ENCODE results near the gene MRPS5. TPM values are rescaled to one million over a fixed set of nuclear protein-coding genes. Genes with fewer than 3 reads are reported as not detected.

Gene MRPS5
- total and polyA plus RNA-seq, 2 donors (not counting 1 experiment from before 2014, with no cell fraction given): 46.3 to 48.0 TPM

DNA sequence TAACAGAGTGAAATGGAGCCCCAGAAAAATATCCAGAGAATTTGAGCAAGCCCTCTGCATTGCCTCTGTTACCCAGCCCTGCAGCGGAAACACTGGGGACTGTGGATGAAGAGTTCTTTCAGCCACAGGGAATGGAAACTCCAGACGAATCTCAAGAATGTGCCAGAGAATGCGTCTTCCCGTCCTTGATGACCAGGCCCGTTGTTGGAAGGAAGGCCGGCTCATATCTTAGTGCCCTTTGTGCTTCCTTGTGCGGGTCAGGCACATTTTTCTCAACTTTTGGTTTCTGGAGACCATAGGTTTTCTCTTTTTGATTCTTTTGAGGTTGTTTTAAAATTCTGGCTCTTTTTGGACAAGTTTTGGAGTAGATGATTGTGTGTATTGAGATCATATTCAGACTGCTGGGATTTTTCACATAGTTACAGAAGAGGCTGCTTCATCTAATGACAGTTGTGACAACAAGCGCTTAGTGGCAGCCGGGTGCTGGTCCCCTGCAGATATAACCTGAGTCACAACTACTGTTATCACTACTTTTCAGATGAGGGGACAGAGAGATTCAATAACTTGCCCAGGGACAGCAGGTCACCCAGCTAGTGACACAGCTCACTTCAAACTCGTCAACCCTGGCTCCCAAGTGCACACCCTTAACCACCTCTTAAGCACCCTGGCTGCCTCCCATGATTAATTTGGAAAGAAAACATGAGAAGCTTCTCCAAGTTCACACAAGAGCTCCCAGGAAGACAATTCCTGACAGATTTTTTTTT lies 80.4 kb downstream of the MRPS5 start:
- POLR2A ChIA-PET: no interaction called here
- Histone ChIP-seq H4K20me1 (ENCODE audit: control insufficient read depth, insufficient read depth, low read length, poor library complexity, severe bottlenecking) (no peaks in the 10 kb centered on the region), H3K9me3 (ENCODE audit: control extremely low read depth in 1 of 3, control insufficient read depth in 2 of 3, insufficient read depth in 1 of 3, low read length in 2 of 3) (no peaks in the 10 kb centered on the region), H3K79me2 (ENCODE audit: control insufficient read depth, insufficient read depth, low read length) (no peaks in the 10 kb centered on the region), H3K4me3 (ENCODE audit: control extremely low read depth in 1 of 5, extremely low read depth in 1 of 5, insufficient read depth in 1 of 5, low read depth in 2 of 5, low read length in 4 of 5) (no peak overlapping the region), H3K4me1 (ENCODE audit: control insufficient read depth in 2 of 2, insufficient read depth in 2 of 2, low read length in 2 of 2) (no peaks in the 10 kb centered on the region), H2AFZ (ENCODE audit: insufficient read depth, low read depth, low read length, poor library complexity, severe bottlenecking) (no peak overlapping the region), H3K27me3 (replicated peaks in 1 of 4; ENCODE audit: control extremely low read depth in 1 of 4, control insufficient read depth in 3 of 4, insufficient read depth in 4 of 4, low read length in 3 of 4) (peaks cover 0 to 9% (median 1%) of the 10 kb centered on the region in 4 experiments), H3K27ac (ENCODE audit: low read length in 2 of 2) (no peak overlapping the region), H3K9ac (ENCODE audit: low read length) (no peak overlapping the region), H3K4me2 (replicated peaks; ENCODE audit: low read depth, low read length, poor library complexity, severe bottlenecking) (no peak overlapping the region), H3K36me3 (replicated peaks in 1 of 2; ENCODE audit: control extremely low read depth in 1 of 2, control insufficient read depth in 1 of 2, extremely low read depth in 1 of 2, insufficient read depth in 2 of 2, low read length in 1 of 2) (no peaks in the 10 kb centered on the region)
- no peaks in the 10 kb centered on the region for H3K4me1 Mint-ChIP-seq
- peaks cover 22% of the 10 kb centered on the region for H3K9me3 Mint-ChIP-seq (ENCODE audit: insufficient read depth)
- CTCF ChIA-PET: no interaction called here
- no peak overlapping the region for H3K27ac Mint-ChIP-seq
- ATAC-seq (ENCODE audit: low read depth): no peak
- 95% methylated on average over 10 of the region's 10 CpGs for WGBS (ENCODE audit: insufficient coverage)
- DNase-seq: no peak
- TF ChIP-seq, protein P1, sequence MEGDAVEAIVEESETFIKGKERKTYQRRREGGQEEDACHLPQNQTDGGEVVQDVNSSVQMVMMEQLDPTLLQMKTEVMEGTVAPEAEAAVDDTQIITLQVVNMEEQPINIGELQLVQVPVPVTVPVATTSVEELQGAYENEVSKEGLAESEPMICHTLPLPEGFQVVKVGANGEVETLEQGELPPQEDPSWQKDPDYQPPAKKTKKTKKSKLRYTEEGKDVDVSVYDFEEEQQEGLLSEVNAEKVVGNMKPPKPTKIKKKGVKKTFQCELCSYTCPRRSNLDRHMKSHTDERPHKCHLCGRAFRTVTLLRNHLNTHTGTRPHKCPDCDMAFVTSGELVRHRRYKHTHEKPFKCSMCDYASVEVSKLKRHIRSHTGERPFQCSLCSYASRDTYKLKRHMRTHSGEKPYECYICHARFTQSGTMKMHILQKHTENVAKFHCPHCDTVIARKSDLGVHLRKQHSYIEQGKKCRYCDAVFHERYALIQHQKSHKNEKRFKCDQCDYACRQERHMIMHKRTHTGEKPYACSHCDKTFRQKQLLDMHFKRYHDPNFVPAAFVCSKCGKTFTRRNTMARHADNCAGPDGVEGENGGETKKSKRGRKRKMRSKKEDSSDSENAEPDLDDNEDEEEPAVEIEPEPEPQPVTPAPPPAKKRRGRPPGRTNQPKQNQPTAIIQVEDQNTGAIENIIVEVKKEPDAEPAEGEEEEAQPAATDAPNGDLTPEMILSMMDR (IDR thresholded peaks at IDR 0.05): no peak
- TF ChIP-seq EZH2 (IDR thresholded peaks at IDR 0.05; ENCODE audit: borderline replicate concordance, insufficient read depth, low read depth, low read length, poor library complexity, severe bottlenecking): no peak
- H3K4me3 Mint-ChIP-seq: no peak overlapping the region
- intact Hi-C loops (cut with micrococcal nuclease): no loop called here
- peaks cover 24% of the 10 kb centered on the region for H3K27me3 Mint-ChIP-seq

DNA sequence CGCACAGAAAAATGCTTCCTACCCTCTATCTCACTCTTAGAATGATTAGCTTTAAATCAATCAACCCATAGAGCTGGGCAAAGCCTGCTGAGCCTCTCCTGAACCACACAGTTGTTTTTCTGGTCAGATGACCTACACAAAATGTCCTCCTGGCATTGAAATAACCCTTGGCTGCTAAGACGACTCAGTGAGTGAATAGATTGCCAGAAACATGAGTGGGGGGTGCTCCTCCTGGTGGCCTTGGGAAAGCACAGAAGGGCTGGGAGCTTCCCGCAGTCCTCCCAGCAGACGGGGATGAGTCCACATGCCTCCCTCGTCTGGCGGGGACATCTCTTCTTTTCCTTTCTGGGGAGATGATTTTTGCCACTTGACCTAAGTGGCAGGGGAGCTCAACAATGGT lies 81.2 kb downstream of the MRPS5 start:
- ATAC-seq (ENCODE audit: low read depth): no peak
- no peak for DNase-seq
- no peak overlapping the region for H3K4me3 Mint-ChIP-seq
- H3K4me1 Mint-ChIP-seq: no peaks in the 10 kb centered on the region
- H3K27ac Mint-ChIP-seq: no peak overlapping the region
- Histone ChIP-seq H3K9me3 (ENCODE audit: control extremely low read depth in 1 of 3, control insufficient read depth in 2 of 3, insufficient read depth in 1 of 3, low read length in 2 of 3) (no peaks in the 10 kb centered on the region), H4K20me1 (ENCODE audit: control insufficient read depth, insufficient read depth, low read length, poor library complexity, severe bottlenecking) (no peaks in the 10 kb centered on the region), H3K79me2 (ENCODE audit: control insufficient read depth, insufficient read depth, low read length) (no peaks in the 10 kb centered on the region), H3K27ac (ENCODE audit: low read length in 2 of 2) (no peak overlapping the region), H3K4me2 (replicated peaks; ENCODE audit: low read depth, low read length, poor library complexity, severe bottlenecking) (no peak overlapping the region), H3K27me3 (replicated peaks in 1 of 4; ENCODE audit: control extremely low read depth in 1 of 4, control insufficient read depth in 3 of 4, insufficient read depth in 4 of 4, low read length in 3 of 4) (peaks cover 0 to 9% (median 1%) of the 10 kb centered on the region in 4 experiments), H3K4me3 (ENCODE audit: control extremely low read depth in 1 of 5, extremely low read depth in 1 of 5, insufficient read depth in 1 of 5, low read depth in 2 of 5, low read length in 4 of 5) (no peak overlapping the region), H3K36me3 (replicated peaks in 1 of 2; ENCODE audit: control extremely low read depth in 1 of 2, control insufficient read depth in 1 of 2, extremely low read depth in 1 of 2, insufficient read depth in 2 of 2, low read length in 1 of 2) (no peaks in the 10 kb centered on the region), H3K4me1 (ENCODE audit: control insufficient read depth in 2 of 2, insufficient read depth in 2 of 2, low read length in 2 of 2) (no peaks in the 10 kb centered on the region), H3K9ac (ENCODE audit: low read length) (no peak overlapping the region), H2AFZ (ENCODE audit: insufficient read depth, low read depth, low read length, poor library complexity, severe bottlenecking) (no peak overlapping the region)
- ChIA-PET POLR2A (no interaction called here), CTCF (no interaction called here)
- H3K27me3 Mint-ChIP-seq: peaks cover 19% of the 10 kb centered on the region
- H3K9me3 Mint-ChIP-seq (ENCODE audit: insufficient read depth): peaks cover 22% of the 10 kb centered on the region
- no peak for TF ChIP-seq EZH2 (IDR thresholded peaks at IDR 0.05; ENCODE audit: borderline replicate concordance, insufficient read depth, low read depth, low read length, poor library complexity, severe bottlenecking)
- TF ChIP-seq, protein P1 (IDR thresholded peaks at IDR 0.05): no peak
- 93% methylated on average over 6 of the region's 6 CpGs for WGBS (ENCODE audit: insufficient coverage)
- intact Hi-C loops (cut with micrococcal nuclease): no loop called here

Data from B cell (primary cell).